Kidney (tissue), 14 donors: Measurements from ENCODE around the gene LRP1. TPM values are rescaled to one million over a fixed set of nuclear protein-coding genes. Genes with fewer than 3 reads are reported as not detected.

Experiments
- DNase-seq, 5 donors: peaks; one replicate each; pipeline ENCODE4 v3.0.0-alpha.2; 2013 to 2020
- FAIRE-seq: peaks from 2 replicates; lab custom pipeline; 2012; peaks lifted over from hg19 to GRCh38; lab: Jason Lieb, UNC
- H3K27ac ChIP-seq, 2 donors: one replicate each; pipeline ENCODE4 v1.7.0; 2013; ENCODE audit warnings: low read depth in 2 of 2, low read length in 2 of 2, inconsistent platforms in 1 of 2
- H3K27me3 ChIP-seq: one replicate; pipeline ENCODE4 v1.7.1; 2013; ENCODE audit warnings: low read length, inconsistent platforms; ENCODE audit not compliant: control insufficient read depth, insufficient read depth
- H3K36me3 ChIP-seq, 3 donors: one replicate each; pipeline versions ENCODE4 v1.7.0 to v1.7.1; 2013; ENCODE audit warnings: low read length in 3 of 3, control low read depth in 1 of 3, inconsistent platforms in 1 of 3; ENCODE audit not compliant: insufficient read depth in 3 of 3, control insufficient read depth in 2 of 3
- H3K4me1 ChIP-seq, 3 donors: one replicate each; pipeline versions ENCODE4 v1.7.0 to v1.7.1; 2013; ENCODE audit warnings: low read length in 3 of 3, inconsistent platforms in 1 of 3, low read depth in 1 of 3; ENCODE audit not compliant: control insufficient read depth in 2 of 3, insufficient read depth in 2 of 3
- H3K4me3 ChIP-seq, 3 donors: one replicate each; pipeline versions ENCODE4 v1.7.0 to v1.8.1; 2013; ENCODE audit warnings: low read length in 3 of 3, control low read depth in 1 of 3, inconsistent platforms in 1 of 3
- H3K9ac ChIP-seq, 3 donors: one replicate each; pipeline versions ENCODE4 v1.7.0 to v1.7.1; 2013; ENCODE audit warnings: low read length in 3 of 3, control low read depth in 1 of 3, inconsistent platforms in 1 of 3
- H3K9me3 ChIP-seq, 3 donors: one replicate each; pipeline versions ENCODE4 v1.7.0 to v1.7.1; 2013; ENCODE audit warnings: low read length in 3 of 3, control low read depth in 1 of 3, inconsistent platforms in 1 of 3; ENCODE audit not compliant: control insufficient read depth in 2 of 3, insufficient read depth in 1 of 3
- intact Hi-C: fragments of 100-400 bp; cut with DNase I; formaldehyde crosslinking; loops from one replicate; pipeline ENCODE4 v1.11.1; 2022
- polyA plus RNA-seq: library from polyadenylated mRNA; stranded (reverse); fragments of 350-450 nt; fragmentation: Illumina TruSeq; extraction: RNeasy Lipid Tissue Mini Kit (QIAGEN cat#74804); gene quantifications from one replicate; pipeline ENCODE4 v1.2.3, GENCODE V29; 2014; ENCODE audit warnings: low read depth, low replicate concordance; ENCODE audit not compliant: insufficient read depth
- total RNA-seq: library from RNA; stranded (reverse); fragmentation: NEBNext Ultra II Directional; extraction: Animal tissue kit (Norgen Biotek cat#: 25700); gene quantifications from one replicate; pipeline ENCODE4 v1.2.1, GENCODE V29; 2021
- TF ChIP-seq, protein P1 (sequence below): IDR thresholded peaks from 3 replicates; pipeline ENCODE4 v1.5.1; 2012; ENCODE audit warnings: mild to moderate bottlenecking, moderate library complexity, borderline replicate concordance; ENCODE audit not compliant: insufficient read depth; ENCODE audit errors: extremely low read depth
- donor health status: control.
- donor health status: control.
- donor health status: control.
- donor health status: control.
- donor health status: control.
- donor health status: DM: yes; HTN: yes; CAD: no.
- donor health status: Normal renal cell carcinoma (clear cell type).

Gene LRP1
- total and polyA plus RNA-seq, 2 donors from 2014 or later = 18.7 to 121 TPM

DNA sequence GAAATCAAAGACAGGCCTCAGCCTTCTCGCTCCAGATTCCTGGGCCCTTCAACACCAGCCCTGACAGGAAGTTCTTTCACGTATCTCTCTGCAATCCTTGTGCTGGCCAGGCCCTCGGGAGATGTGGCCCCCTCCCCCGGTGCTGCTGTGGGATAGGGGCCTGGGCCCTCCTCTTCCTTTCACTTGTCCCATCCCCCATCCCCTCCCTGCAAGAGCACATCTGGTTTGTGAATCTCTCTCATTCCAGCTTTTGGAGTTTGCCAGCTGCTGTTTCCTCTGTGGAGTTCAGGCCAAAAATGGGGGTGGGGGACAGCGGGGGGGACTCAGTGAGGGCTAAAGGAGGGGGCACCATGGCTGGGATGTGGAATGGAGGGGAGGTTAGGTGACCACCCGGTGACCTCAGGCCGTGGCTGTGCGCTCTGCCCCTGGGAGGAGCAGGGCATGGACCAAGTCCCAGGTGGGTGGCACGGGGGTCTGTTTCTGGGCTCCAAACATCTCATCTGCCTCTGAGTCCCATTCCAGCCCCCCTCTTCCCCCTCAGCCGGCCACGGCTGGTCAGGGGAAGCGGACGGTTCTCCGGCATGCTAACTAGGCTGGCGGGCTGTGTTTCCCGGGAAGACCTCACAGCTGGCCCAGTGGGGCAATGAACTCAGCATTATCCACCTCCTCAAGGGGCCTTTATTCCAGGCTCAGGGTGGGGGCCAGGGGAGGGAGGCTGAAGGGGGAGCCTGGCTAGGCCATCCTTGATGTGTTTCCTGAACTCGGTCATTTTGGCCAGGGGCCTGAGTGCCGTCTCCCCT lies 7.4 kb downstream of the LRP1 start:
- peak; percentile 59 to 91 (median 65) for DNase-seq
- peak overlapping the region in 1 of 2 donors; percentile 72 for H3K27ac ChIP-seq
- H3K4me1 ChIP-seq = peaks cover 0 to 15% (median 5%) of the 10 kb centered on the region in 3 donors

DNA sequence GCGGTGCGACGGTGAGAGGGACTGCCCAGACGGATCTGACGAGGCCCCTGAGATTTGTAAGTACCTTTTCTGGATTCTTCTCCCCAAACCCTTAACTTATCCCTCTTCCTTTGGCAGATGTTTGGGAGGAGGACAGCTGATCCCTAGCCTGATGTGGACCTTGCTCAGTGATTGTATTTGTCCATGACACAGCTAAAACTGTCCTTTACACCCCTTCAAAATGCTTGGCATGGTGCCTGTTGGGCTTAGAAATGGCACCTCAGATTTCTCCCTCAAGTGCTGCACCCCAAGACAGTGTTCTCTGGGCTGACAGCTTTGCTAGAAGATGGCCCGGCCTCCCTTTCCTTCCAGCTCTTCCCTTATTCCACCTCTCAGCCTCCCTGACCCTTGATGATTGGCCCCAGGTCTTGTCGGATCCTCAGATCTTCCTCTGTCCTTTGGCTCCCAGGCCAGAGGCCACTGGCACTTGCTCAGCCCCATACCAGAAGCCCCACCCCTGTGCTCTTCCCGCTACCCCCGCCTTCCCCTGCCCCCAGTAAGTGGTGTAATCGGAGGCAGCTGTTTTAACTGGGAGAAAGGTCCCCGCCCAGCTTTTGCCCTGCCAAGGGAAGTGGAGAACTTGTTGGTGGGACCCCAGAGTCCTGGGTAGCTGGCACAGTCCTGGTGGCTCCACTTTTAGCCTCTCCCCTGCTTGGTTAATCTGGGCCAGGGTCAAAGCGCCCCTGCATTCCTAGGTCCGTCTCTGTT lies 10.4 kb downstream of the LRP1 start:
- DNase-seq = peak in 1 of 5 donors; percentile 87
- Histone ChIP-seq H3K9me3 (no peaks in the 10 kb centered on the region), H3K27me3 (no peaks in the 10 kb centered on the region), H3K9ac (no peak overlapping the region), H3K27ac (no peak overlapping the region), H3K4me3 (no peak overlapping the region), H3K4me1 (peaks cover 0 to 2% (median 0%) of the 10 kb centered on the region in 3 donors), H3K36me3 (peaks cover 4 to 23% (median 7%) of the 10 kb centered on the region in 3 donors)
- intact Hi-C loops = no loop called here
- no peak for FAIRE-seq
- TF ChIP-seq, protein P1, sequence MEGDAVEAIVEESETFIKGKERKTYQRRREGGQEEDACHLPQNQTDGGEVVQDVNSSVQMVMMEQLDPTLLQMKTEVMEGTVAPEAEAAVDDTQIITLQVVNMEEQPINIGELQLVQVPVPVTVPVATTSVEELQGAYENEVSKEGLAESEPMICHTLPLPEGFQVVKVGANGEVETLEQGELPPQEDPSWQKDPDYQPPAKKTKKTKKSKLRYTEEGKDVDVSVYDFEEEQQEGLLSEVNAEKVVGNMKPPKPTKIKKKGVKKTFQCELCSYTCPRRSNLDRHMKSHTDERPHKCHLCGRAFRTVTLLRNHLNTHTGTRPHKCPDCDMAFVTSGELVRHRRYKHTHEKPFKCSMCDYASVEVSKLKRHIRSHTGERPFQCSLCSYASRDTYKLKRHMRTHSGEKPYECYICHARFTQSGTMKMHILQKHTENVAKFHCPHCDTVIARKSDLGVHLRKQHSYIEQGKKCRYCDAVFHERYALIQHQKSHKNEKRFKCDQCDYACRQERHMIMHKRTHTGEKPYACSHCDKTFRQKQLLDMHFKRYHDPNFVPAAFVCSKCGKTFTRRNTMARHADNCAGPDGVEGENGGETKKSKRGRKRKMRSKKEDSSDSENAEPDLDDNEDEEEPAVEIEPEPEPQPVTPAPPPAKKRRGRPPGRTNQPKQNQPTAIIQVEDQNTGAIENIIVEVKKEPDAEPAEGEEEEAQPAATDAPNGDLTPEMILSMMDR = no peak

More for the DNA sequence above, 7.4 kb downstream of the LRP1 start:
- H3K36me3 ChIP-seq = peaks cover 4 to 11% (median 7%) of the 10 kb centered on the region in 3 donors
- H3K4me3 ChIP-seq = no peak overlapping the region
- no peak overlapping the region for H3K9ac ChIP-seq
- TF ChIP-seq, protein P1 = no peak
- FAIRE-seq = no peak
- no peaks in the 10 kb centered on the region for H3K27me3 ChIP-seq
- H3K9me3 ChIP-seq = no peaks in the 10 kb centered on the region
- intact Hi-C loops = no loop called here

DNA sequence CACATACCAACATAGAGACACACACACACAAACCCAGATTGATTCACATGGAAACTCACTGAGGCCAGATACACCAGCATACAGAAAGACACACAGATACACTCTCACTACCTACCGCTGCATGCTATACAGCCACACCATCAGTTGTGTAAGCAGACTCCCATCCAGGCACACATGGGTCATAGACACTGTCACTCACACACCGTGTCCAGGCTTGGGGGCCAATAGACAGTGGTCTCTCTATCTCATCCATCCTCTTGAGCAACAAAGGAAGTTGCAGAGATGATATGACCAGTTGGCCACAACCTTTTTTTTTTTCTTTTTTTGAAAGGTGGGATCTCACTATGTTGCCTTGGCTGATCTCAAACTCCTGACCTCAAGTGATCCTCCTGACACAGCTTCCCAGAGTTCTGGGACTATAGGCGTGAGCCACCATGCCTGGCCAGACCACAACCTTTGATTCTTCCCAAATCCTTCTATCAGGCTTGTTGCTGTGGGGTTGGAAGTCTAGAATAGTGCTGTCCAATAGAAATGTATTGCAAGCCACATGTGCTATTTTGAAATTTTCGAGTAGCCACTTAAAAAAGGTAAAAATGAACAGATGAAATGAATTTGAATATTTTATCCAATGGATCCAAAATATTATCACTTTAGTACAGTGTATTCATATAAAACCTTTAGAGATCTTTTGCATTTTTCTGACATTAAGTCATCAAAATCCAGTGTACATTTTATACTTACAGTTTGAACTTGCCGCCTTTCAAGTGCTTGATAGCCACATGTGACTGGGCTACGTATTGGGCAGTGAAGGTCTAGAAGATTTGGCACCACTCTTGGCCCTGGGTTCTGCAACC lies 11.7 kb downstream of the LRP1 start:
- no peaks in the 10 kb centered on the region for H3K27me3 ChIP-seq
- H3K9ac ChIP-seq = no peak overlapping the region
- H3K4me1 ChIP-seq = peaks cover 0 to 2% (median 0%) of the 10 kb centered on the region in 3 donors
- DNase-seq (no peak), FAIRE-seq (no peak)
- intact Hi-C loops = no loop called here
- no peak overlapping the region for H3K4me3 ChIP-seq
- TF ChIP-seq, protein P1 = no peak
- H3K27ac ChIP-seq = no peak overlapping the region
- H3K9me3 ChIP-seq = no peaks in the 10 kb centered on the region
- H3K36me3 ChIP-seq = peaks cover 7 to 27% (median 9%) of the 10 kb centered on the region in 3 donors
